NT2/D1 (cell line): Measurements from ENCODE around the gene AK2.

Experiments used
- DNase-seq: peaks from one replicate; pipeline ENCODE4 v3.0.0-alpha.2; 2011; ENCODE audit warnings: low read depth, low spot score
- H3K27me3 ChIP-seq: 2 replicates; pipeline ENCODE4 v1.6.0; 2011; ENCODE audit warnings: mild to moderate bottlenecking; ENCODE audit not compliant: insufficient read length, insufficient read depth
- H3K36me3 ChIP-seq: 2 replicates; pipeline ENCODE4 v1.6.1; 2011; ENCODE audit warnings: mild to moderate bottlenecking, low read length, mixed read lengths; ENCODE audit not compliant: insufficient read depth, insufficient read length
- H3K4me1 ChIP-seq: 2 replicates; pipeline ENCODE4 v1.5.1; 2011; ENCODE audit not compliant: insufficient read depth, insufficient read length
- H3K4me3 ChIP-seq: 2 replicates; pipeline ENCODE4 v1.5.1; 2011; ENCODE audit warnings: low read depth; ENCODE audit not compliant: insufficient read length
- H3K9ac ChIP-seq: 2 replicates; pipeline ENCODE4 v1.6.0; 2011; ENCODE audit warnings: low read depth; ENCODE audit not compliant: insufficient read length
- H3K9me3 ChIP-seq: 2 replicates; pipeline ENCODE4 v1.5.1; 2011; ENCODE audit warnings: mild to moderate bottlenecking, low read length; ENCODE audit not compliant: insufficient read depth
- SUZ12 ChIP-seq: IDR thresholded peaks from 2 replicates; pipeline ENCODE4 v1.6.1; 2011; ENCODE audit not compliant: insufficient read length, insufficient read depth; ENCODE audit errors: extremely low read depth
- YY1 ChIP-seq: IDR thresholded peaks from 2 replicates; pipeline ENCODE4 v1.6.1; 2011; ENCODE audit not compliant: insufficient read length, insufficient read depth
- ZNF274 ChIP-seq: IDR thresholded peaks from 2 replicates; pipeline ENCODE4 v1.6.1; 2011; ENCODE audit warnings: mild to moderate bottlenecking, low read depth, low read length

The AK2 gene

GRCh38 chr1:32964461-32965250 is 72.0 kb downstream of the AK2 start, which contains the start of gene RNF19B:
Gene RNF19B, minus strand, starts transcription at chr1:32964809. Its CDS starts 124 bp downstream, at chr1:32964685.
- peaks cover 18% of the 10 kb centered on the region for H3K27me3 ChIP-seq
- peak; percentile 98 for DNase-seq
- H3K9ac ChIP-seq: peak within 1 kb of the TSS; percentile 95
- TF ChIP-seq ZNF274 (no peak), SUZ12 (no peak), YY1 (peak; percentile 86)
- H3K9me3 ChIP-seq: no peaks in the 10 kb centered on the region
- H3K4me1 ChIP-seq: peaks cover 6% of the 10 kb centered on the region
- H3K36me3 ChIP-seq: no peaks in the 10 kb centered on the region
- peak within 1 kb of the TSS; percentile 95 for H3K4me3 ChIP-seq

- peaks cover 6% of the 10 kb centered on the region for H3K4me1 ChIP-seq
- peak overlapping the region; percentile 95 for H3K9ac ChIP-seq
- DNase-seq: peak; percentile 61
- no peaks in the 10 kb centered on the region for H3K36me3 ChIP-seq
- no peak for TF ChIP-seq ZNF274
- no peak for TF ChIP-seq YY1
- no peak for TF ChIP-seq SUZ12
- peak overlapping the region; percentile 95 for H3K4me3 ChIP-seq
- H3K9me3 ChIP-seq: no peaks in the 10 kb centered on the region
- H3K27me3 ChIP-seq: peaks cover 15% of the 10 kb centered on the region
These were observed 72.8 kb downstream of the AK2 start for GRCh38 chr1:32963746-32964460.

GRCh38 chr1:32962248-32962896 is 74.3 kb downstream of the AK2 start:
- H3K4me3 ChIP-seq: peak overlapping the region; percentile 49
- DNase-seq: no peak
- peaks cover 5% of the 10 kb centered on the region for H3K27me3 ChIP-seq
- H3K4me1 ChIP-seq: peaks cover 6% of the 10 kb centered on the region
- no peak overlapping the region for H3K9ac ChIP-seq
- no peaks in the 10 kb centered on the region for H3K36me3 ChIP-seq
- no peak for TF ChIP-seq ZNF274
- TF ChIP-seq YY1: no peak
- TF ChIP-seq SUZ12: no peak
- H3K9me3 ChIP-seq: no peaks in the 10 kb centered on the region

GRCh38 chr1:32960819-32961355 is 75.8 kb downstream of the AK2 start:
- H3K27me3 ChIP-seq: no peaks in the 10 kb centered on the region
- H3K36me3 ChIP-seq: no peaks in the 10 kb centered on the region
- H3K9me3 ChIP-seq: no peaks in the 10 kb centered on the region
- H3K9ac ChIP-seq: no peak overlapping the region
- H3K4me1 ChIP-seq: peaks cover 6% of the 10 kb centered on the region
- H3K4me3 ChIP-seq: no peak overlapping the region
- no peak for DNase-seq
- TF ChIP-seq ZNF274: no peak
- TF ChIP-seq YY1: no peak

GRCh38 chr1:32960342-32960741 is 76.3 kb downstream of the AK2 start:
- no peak for DNase-seq
- H3K4me3 ChIP-seq: no peak overlapping the region
- no peaks in the 10 kb centered on the region for H3K36me3 ChIP-seq
- H3K9me3 ChIP-seq: no peaks in the 10 kb centered on the region
- no peak overlapping the region for H3K9ac ChIP-seq
- no peaks in the 10 kb centered on the region for H3K27me3 ChIP-seq
- H3K4me1 ChIP-seq: peaks cover 4% of the 10 kb centered on the region
- TF ChIP-seq ZNF274 (no peak), SUZ12 (no peak), YY1 (no peak)

GRCh38 chr1:32958827-32959226 is 77.9 kb downstream of the AK2 start:
- no peak for DNase-seq
- TF ChIP-seq SUZ12: no peak
- no peak for TF ChIP-seq YY1
- TF ChIP-seq ZNF274: no peak
- Histone ChIP-seq H3K9ac (no peak overlapping the region), H3K9me3 (no peaks in the 10 kb centered on the region), H3K4me3 (no peak overlapping the region), H3K4me1 (peaks cover 3% of the 10 kb centered on the region), H3K27me3 (no peaks in the 10 kb centered on the region), H3K36me3 (no peaks in the 10 kb centered on the region)
